NT2/D1 (cell line): ENCODE data around the gene C10orf120.

Experiments
- SUZ12 ChIP-seq: IDR thresholded peaks from 2 replicates; pipeline ENCODE4 v1.6.1; 2011; ENCODE audit not compliant: insufficient read length, insufficient read depth; ENCODE audit errors: extremely low read depth
- YY1 ChIP-seq: IDR thresholded peaks from 2 replicates; pipeline ENCODE4 v1.6.1; 2011; ENCODE audit not compliant: insufficient read length, insufficient read depth
- ZNF274 ChIP-seq: IDR thresholded peaks from 2 replicates; pipeline ENCODE4 v1.6.1; 2011; ENCODE audit warnings: mild to moderate bottlenecking, low read depth, low read length

DNA sequence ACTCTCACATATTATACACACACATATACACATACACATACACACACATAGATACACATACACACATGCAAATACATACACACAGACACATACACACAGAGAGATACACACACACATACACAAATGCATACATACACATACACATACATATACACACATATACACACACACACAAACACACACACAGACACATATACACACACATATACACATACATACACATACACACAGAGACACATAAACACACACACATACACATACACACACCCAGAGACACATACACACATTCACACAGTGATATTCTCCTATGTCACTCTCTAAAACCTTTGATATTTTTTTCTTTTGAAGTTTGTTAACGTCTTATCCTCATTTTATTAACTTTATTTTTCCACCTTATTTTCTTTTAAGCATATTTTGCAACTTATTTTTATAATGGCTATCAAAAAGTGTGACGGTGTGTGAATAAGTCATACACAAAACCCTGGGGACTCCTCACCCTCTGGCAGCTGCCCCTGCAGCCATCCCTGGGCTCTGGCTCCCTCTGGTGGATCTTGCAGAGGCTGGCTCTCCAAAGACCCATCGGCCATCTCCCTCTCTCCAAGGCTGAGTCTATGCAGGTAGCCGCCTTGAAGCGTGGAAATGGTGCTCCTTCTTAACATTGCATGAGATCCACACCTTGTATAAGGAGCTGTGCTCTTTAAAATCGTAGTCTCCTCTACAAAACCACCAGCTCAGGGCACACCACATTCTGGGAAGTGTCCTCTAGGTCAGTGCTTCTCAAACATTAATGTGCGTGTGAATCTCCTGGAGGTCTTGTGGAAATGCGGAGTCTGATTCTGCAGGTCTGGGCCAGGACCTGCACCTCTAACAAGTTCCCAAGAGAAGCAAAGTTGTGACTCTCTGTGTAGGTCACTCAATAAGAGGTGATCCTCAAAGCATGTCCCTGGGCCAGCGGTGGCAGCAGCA lies 4.1 kb upstream of the C10orf120 start:
- no peak for TF ChIP-seq YY1
- TF ChIP-seq SUZ12: no peak
- TF ChIP-seq ZNF274: no peak
